ENCODE results near the gene POLN.

The POLN gene

GRCh38 chr4:2045518-2045951 lies 196.4 kb downstream of the POLN start:
- no peak for TF ChIP-seq TAF1 (IDR thresholded peaks at IDR 0.05; ENCODE audit: borderline replicate concordance, insufficient read depth, low read length)
- no peak for TF ChIP-seq FOXP2 (optimal IDR thresholded peaks at IDR 0.05; ENCODE audit: borderline replicate concordance, extremely low read depth, extremely low read length, insufficient read depth)
- no peak for TF ChIP-seq POLR2AphosphoS5 (IDR thresholded peaks at IDR 0.05; ENCODE audit: low read depth, low read length)
- TF ChIP-seq SIN3A (IDR thresholded peaks at IDR 0.05; ENCODE audit: borderline replicate concordance, insufficient read depth, low read length): no peak
- no peak for TF ChIP-seq REST (IDR thresholded peaks at IDR 0.05; ENCODE audit: insufficient read depth in 1 of 2, low read depth in 2 of 2, low read length in 2 of 2)

GRCh38 chr4:2044542-2045517 lies 197.1 kb downstream of the POLN start:
- TF ChIP-seq FOXP2 (optimal IDR thresholded peaks at IDR 0.05; ENCODE audit: borderline replicate concordance, extremely low read depth, extremely low read length, insufficient read depth) (no peak), TAF1 (IDR thresholded peaks at IDR 0.05; ENCODE audit: borderline replicate concordance, insufficient read depth, low read length) (no peak), POLR2AphosphoS5 (IDR thresholded peaks at IDR 0.05; ENCODE audit: low read depth, low read length) (no peak)

- TF ChIP-seq POLR2AphosphoS5 (IDR thresholded peaks at IDR 0.05; ENCODE audit: low read depth, low read length) (no peak), SIN3A (IDR thresholded peaks at IDR 0.05; ENCODE audit: borderline replicate concordance, insufficient read depth, low read length) (no peak), FOXP2 (optimal IDR thresholded peaks at IDR 0.05; ENCODE audit: borderline replicate concordance, extremely low read depth, extremely low read length, insufficient read depth) (no peak), TAF1 (IDR thresholded peaks at IDR 0.05; ENCODE audit: borderline replicate concordance, insufficient read depth, low read length) (no peak), REST (IDR thresholded peaks at IDR 0.05; ENCODE audit: insufficient read depth in 1 of 2, low read depth in 2 of 2, low read length in 2 of 2) (no peak)
These were observed 197.8 kb downstream of the POLN start for GRCh38 chr4:2044119-2044485.

- TF ChIP-seq TAF1 (IDR thresholded peaks at IDR 0.05; ENCODE audit: borderline replicate concordance, insufficient read depth, low read length) (no peak), POLR2AphosphoS5 (IDR thresholded peaks at IDR 0.05; ENCODE audit: low read depth, low read length) (no peak), REST (IDR thresholded peaks at IDR 0.05; ENCODE audit: insufficient read depth in 1 of 2, low read depth in 2 of 2, low read length in 2 of 2) (no peak), SIN3A (IDR thresholded peaks at IDR 0.05; ENCODE audit: borderline replicate concordance, insufficient read depth, low read length) (no peak), FOXP2 (optimal IDR thresholded peaks at IDR 0.05; ENCODE audit: borderline replicate concordance, extremely low read depth, extremely low read length, insufficient read depth) (no peak)
These were observed 198.4 kb downstream of the POLN start for GRCh38 chr4:2043396-2044118.

GRCh38 chr4:2042947-2043395 lies 198.9 kb downstream of the POLN start:
- TF ChIP-seq POLR2AphosphoS5 (IDR thresholded peaks at IDR 0.05; ENCODE audit: low read depth, low read length) (no peak), FOXP2 (optimal IDR thresholded peaks at IDR 0.05; ENCODE audit: borderline replicate concordance, extremely low read depth, extremely low read length, insufficient read depth) (no peak), TAF1 (IDR thresholded peaks at IDR 0.05; ENCODE audit: borderline replicate concordance, insufficient read depth, low read length) (no peak), REST (IDR thresholded peaks at IDR 0.05; ENCODE audit: insufficient read depth in 1 of 2, low read depth in 2 of 2, low read length in 2 of 2) (no peak), SIN3A (IDR thresholded peaks at IDR 0.05; ENCODE audit: borderline replicate concordance, insufficient read depth, low read length) (no peak)
